HepG2 (cell line): ENCODE results near the gene LSM11. TPM values are rescaled to one million over a fixed set of nuclear protein-coding genes. Genes with fewer than 3 reads are reported as not detected.

ENCODE experiments used
- ATAC-seq: fragments of 200-7000 bp; cut with Tn5 transposase; 3 replicates; pipeline ENCODE4 v1.9.1; 2020; ENCODE audit warnings: mild to moderate bottlenecking, moderate library complexity
- BruUV-seq: library from RNA; stranded (reverse); fragments of 400-500 nt; replicated peaks from 2 replicates; lab custom pipeline; 2021; lab: Mats Ljungman, UMichigan
- CTCF ChIA-PET: fragments of 300-600 bp; formaldehyde crosslinking; extraction: SDS; loops from one replicate; lab custom pipeline; 2021; ENCODE audit warnings: low total read pairs, inconsistent platforms, low intra/inter-chr PET ratio; lab: Yijun Ruan, JAX
- POLR2A ChIA-PET: fragments of 350-600 bp; sonication (Branson Sonifier 250); formaldehyde crosslinking; loops from one replicate; lab custom pipeline; 2020; ENCODE audit warnings: antibody characterized with exemption, inconsistent platforms; lab: Yijun Ruan, JAX
- DNase-seq: peaks from one replicate; pipeline ENCODE4 v3.0.0-alpha.2; 2015; ENCODE audit warnings: low spot score
- FAIRE-seq: peaks from 3 replicates; lab custom pipeline; 2011; peaks lifted over from hg19 to GRCh38; lab: Jason Lieb, UNC
- H2AFZ ChIP-seq: one replicate; pipeline ENCODE4 v1.6.1; 2011; ENCODE audit warnings: low read length, inconsistent platforms
- H3K27ac ChIP-seq: fragments of 300-600 bp; 3 replicates; pipeline ENCODE4 v1.8.0; 2011; ENCODE audit warnings: mixed run types, mild to moderate bottlenecking, mixed read lengths, low read length, inconsistent platforms; ENCODE audit not compliant: insufficient read depth; ENCODE audit errors: extremely low read length
- H3K27me3 ChIP-seq, 2 experiments: fragments of 200-600 bp in 1 of 2; 2 replicates in 1 of 2; 3 replicates in 1 of 2; pipeline versions ENCODE4 v1.6.0 to v1.8.0; 2011; ENCODE audit warnings: low read length in 2 of 2, mild to moderate bottlenecking in 2 of 2, moderate library complexity in 2 of 2, inconsistent platforms in 1 of 2; ENCODE audit not compliant: insufficient read depth in 2 of 2, control insufficient read depth in 1 of 2
- H3K36me3 ChIP-seq, 2 experiments: fragments of 200-600 bp in 1 of 2; replicated peaks in 1 of 2; 2 replicates in 1 of 2; 3 replicates in 1 of 2; pipeline versions ENCODE4 v1.5.1 to v1.8.0; 2011; ENCODE audit warnings: low read length in 2 of 2, inconsistent platforms in 1 of 2; ENCODE audit not compliant: insufficient read depth in 2 of 2, control insufficient read depth in 1 of 2
- H3K4me1 ChIP-seq: 2 replicates; pipeline ENCODE4 v1.5.1; 2012; ENCODE audit warnings: low read length, inconsistent platforms; ENCODE audit not compliant: insufficient read depth
- H3K4me2 ChIP-seq: 2 replicates; pipeline ENCODE4 v1.6.0; 2011; ENCODE audit warnings: low read depth, low read length, inconsistent platforms
- H3K4me3 ChIP-seq, 3 experiments: fragments of 200-600 bp in 1 of 3; sonication (generic), shearing (Covaris generic) in 1 of 3; replicated peaks in 1 of 3; 2 replicates each; pipeline ENCODE4 v1.5.1; 2011 to 2016; ENCODE audit warnings: low read length in 3 of 3, inconsistent platforms in 2 of 3, low read depth in 2 of 3, mild to moderate bottlenecking in 2 of 3, control low read depth in 1 of 3, mixed read lengths in 1 of 3; ENCODE audit not compliant: insufficient read depth in 1 of 3
- H3K79me2 ChIP-seq: one replicate; pipeline ENCODE4 v1.6.1; 2011; ENCODE audit warnings: low read length, inconsistent platforms; ENCODE audit not compliant: insufficient read depth
- H3K9ac ChIP-seq: 2 replicates; pipeline ENCODE4 v1.6.0; 2011; ENCODE audit warnings: mild to moderate bottlenecking, low read depth, low read length, inconsistent platforms; ENCODE audit not compliant: insufficient read depth
- H3K9me3 ChIP-seq: 2 replicates; pipeline ENCODE4 v1.5.1; 2012; ENCODE audit warnings: mild to moderate bottlenecking, low read length
- H4K20me1 ChIP-seq: 2 replicates; pipeline ENCODE4 v1.6.0; 2011; ENCODE audit warnings: inconsistent platforms, mild to moderate bottlenecking, low read length, moderate library complexity; ENCODE audit not compliant: insufficient read depth
- ATRX ChIP-seq: sonication (generic); formaldehyde crosslinking; IDR thresholded peaks from 2 replicates; pipeline ENCODE4 v1.4.0; 2020; ENCODE audit warnings: missing genetic modification reagents, borderline replicate concordance
- DMTF1 ChIP-seq: sonication (generic); formaldehyde crosslinking; IDR thresholded peaks from 2 replicates; pipeline ENCODE4 v1.4.0; 2020; ENCODE audit warnings: mild to moderate bottlenecking, missing genetic modification reagents
- DR1 ChIP-seq: sonication (generic); formaldehyde crosslinking; IDR thresholded peaks from 2 replicates; pipeline ENCODE4 v1.8.0; 2021; ENCODE audit warnings: mild to moderate bottlenecking, missing genetic modification reagents, inconsistent platforms
- KLF12 ChIP-seq: sonication (generic); formaldehyde crosslinking; IDR thresholded peaks from 2 replicates; pipeline ENCODE4 v1.4.0; 2020; ENCODE audit warnings: missing genetic modification reagents, borderline replicate concordance
- LCORL ChIP-seq, 2 experiments: fragments of 450-650 bp in 1 of 2; sonication (generic) in 1 of 2; formaldehyde crosslinking in 1 of 2; IDR thresholded peaks; 2 replicates each; pipeline versions ENCODE4 v1.5.0 to v1.6.1; 2017 to 2020; ENCODE audit warnings: antibody characterized with exemption in 1 of 2, missing genetic modification reagents in 1 of 2
- NCOA1 ChIP-seq: sonication (generic); formaldehyde crosslinking; IDR thresholded peaks from 2 replicates; pipeline ENCODE4 v1.9.0; 2021; ENCODE audit warnings: missing genetic modification reagents
- THAP8 ChIP-seq: sonication (generic); formaldehyde crosslinking; IDR thresholded peaks from 2 replicates; pipeline ENCODE4 v1.5.1; 2020; ENCODE audit warnings: missing genetic modification reagents, mild to moderate bottlenecking, borderline replicate concordance
- U2AF2 ChIP-seq: fragments of 200-400 bp; formaldehyde crosslinking; IDR thresholded peaks from 2 replicates; pipeline ENCODE4 v1.6.1; 2017; ENCODE audit warnings: low read depth, mild to moderate bottlenecking, low read length
- ZMYM4 ChIP-seq: sonication (generic); formaldehyde crosslinking; IDR thresholded peaks from 2 replicates; pipeline ENCODE4 v1.8.1; 2023; ENCODE audit warnings: mild to moderate bottlenecking, missing genetic modification reagents
- ZNF205 ChIP-seq: IDR thresholded peaks from 2 replicates; pipeline ENCODE4 v1.6.1; 2018; ENCODE audit warnings: missing biosample characterization, missing genetic modification reagents
- ZNF34 ChIP-seq: sonication (generic); formaldehyde crosslinking; IDR thresholded peaks from 2 replicates; pipeline ENCODE4 v1.4.0; 2020; ENCODE audit warnings: mild to moderate bottlenecking, missing genetic modification reagents, borderline replicate concordance
- ZNF557 ChIP-seq: sonication (generic); formaldehyde crosslinking; IDR thresholded peaks from 2 replicates; pipeline ENCODE4 v1.4.0; 2020; ENCODE audit warnings: missing genetic modification reagents
- ZNF737 ChIP-seq: sonication (generic); formaldehyde crosslinking; IDR thresholded peaks from 2 replicates; pipeline ENCODE4 v1.5.0; 2020; ENCODE audit warnings: missing genetic modification reagents, mild to moderate bottlenecking, borderline replicate concordance
- ZNF776 ChIP-seq: sonication (generic); formaldehyde crosslinking; IDR thresholded peaks from 2 replicates; pipeline ENCODE4 v1.4.0; 2020; ENCODE audit warnings: mild to moderate bottlenecking, missing genetic modification reagents
- ZNF83 ChIP-seq: sonication (generic); formaldehyde crosslinking; IDR thresholded peaks from 2 replicates; pipeline ENCODE4 v1.4.0; 2020; ENCODE audit warnings: missing genetic modification reagents, mild to moderate bottlenecking, borderline replicate concordance
- ZSCAN25 ChIP-seq: sonication (generic); formaldehyde crosslinking; IDR thresholded peaks from 2 replicates; pipeline ENCODE4 v1.8.0; 2022; ENCODE audit warnings: mild to moderate bottlenecking, missing genetic modification reagents
- WGBS: methylation state at CpG from one replicate; pipeline ENCODE4 v1.1.6; 2017; ENCODE audit warnings: low lambda C conversion rate; 5-methylcytosine and 5-hydroxymethylcytosine counted together
- in situ Hi-C: cut with HindIII; loops from 2 replicates; pipeline ENCODE4 v1.10.0; 2017; ENCODE audit warnings: low pct_unique_long_range_greater_than_20kb; ENCODE audit not compliant: extremely low pct_ligation_motif_present
- intact Hi-C: fragments of 100-400 bp; cut with micrococcal nuclease; formaldehyde crosslinking; loops from one replicate; pipeline ENCODE4 v1.10.0; 2022; ENCODE audit not compliant: unreplicated experiment
- polyA plus RNA-seq, 8 experiments: library from polyadenylated mRNA; depleted of rRNA in 3 of 8; stranded (reverse) in 7 of 8; unstranded in 1 of 8; fragments of >200 nt; fragmentation: Illumina TruSeq in 4 of 8; extraction: Trizol in 4 of 8; gene quantifications; 2 replicates each; pipeline versions ENCODE4 v1.2.1 to v1.2.3, GENCODE V29; 2011 to 2016; ENCODE audit warnings: low read depth in 4 of 8, missing spikeins in 1 of 8, mixed read lengths in 1 of 8; ENCODE audit not compliant: insufficient read depth in 1 of 8
- total RNA-seq, 5 experiments: library from RNA; depleted of rRNA; stranded (reverse); fragments of >200 nt; fragmentation: Illumina TruSeq; extraction: Trizol; gene quantifications; 2 replicates each; pipeline ENCODE4 v1.2.3, GENCODE V29; 2016; ENCODE audit warnings: low read depth in 1 of 5
- TF ChIP-seq, protein P1 (sequence below): sonication (generic); formaldehyde crosslinking; IDR thresholded peaks from 2 replicates; pipeline ENCODE4 v1.5.0; 2020; ENCODE audit warnings: mild to moderate bottlenecking, missing genetic modification reagents, borderline replicate concordance
- TF ChIP-seq, protein P2 (sequence below): sonication (generic); formaldehyde crosslinking; IDR thresholded peaks from 2 replicates; pipeline ENCODE4 v1.5.0; 2020; ENCODE audit warnings: missing genetic modification reagents

LSM11 gene
- total and polyA plus RNA-seq, 2 of the 13 experiments (the other 11 are each of a cell fraction or from before 2014, with no cell fraction given): 4.5 to 7.2 TPM

DNA sequence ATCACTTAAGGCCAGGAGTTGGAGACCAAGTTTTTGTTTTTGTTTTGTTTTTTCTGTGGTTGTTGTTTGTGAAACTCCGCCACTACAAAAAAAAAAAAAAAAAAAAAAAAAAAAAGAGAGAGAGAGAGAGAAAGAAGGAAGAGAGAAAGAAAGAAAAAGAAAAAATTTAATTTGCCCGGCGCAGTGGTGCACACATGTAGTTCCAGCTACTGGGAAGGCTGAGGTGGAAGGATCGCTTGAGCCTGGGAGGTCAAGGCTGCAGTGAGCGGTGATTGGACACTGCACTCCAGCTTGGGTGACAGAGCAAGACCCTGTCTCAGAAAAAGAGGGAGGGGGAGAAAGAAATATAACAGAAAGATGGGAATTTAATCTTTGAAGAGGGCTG is 11.4 kb upstream of the LSM11 start:
- TF ChIP-seq LCORL (IDR thresholded peaks at IDR 0.05) (no peak), LCORL (CRISPR knock-in tag; IDR thresholded peaks at IDR 0.05) (no peak), KLF12 (CRISPR knock-in tag) (no peak), ZMYM4 (CRISPR knock-in tag) (no peak), NCOA1 (CRISPR knock-in tag) (no peak), ATRX (CRISPR knock-in tag) (no peak), DR1 (CRISPR knock-in tag) (no peak), U2AF2 (no peak), DMTF1 (CRISPR knock-in tag) (no peak), ZNF205 (no peak), ZNF737 (CRISPR knock-in tag) (no peak), ZNF776 (CRISPR knock-in tag) (no peak), ZNF557 (CRISPR knock-in tag) (no peak), ZNF34 (CRISPR knock-in tag) (no peak), ZSCAN25 (CRISPR knock-in tag) (no peak), THAP8 (CRISPR knock-in tag) (no peak), ZNF83 (CRISPR knock-in tag) (no peak)
- TF ChIP-seq, protein P1, sequence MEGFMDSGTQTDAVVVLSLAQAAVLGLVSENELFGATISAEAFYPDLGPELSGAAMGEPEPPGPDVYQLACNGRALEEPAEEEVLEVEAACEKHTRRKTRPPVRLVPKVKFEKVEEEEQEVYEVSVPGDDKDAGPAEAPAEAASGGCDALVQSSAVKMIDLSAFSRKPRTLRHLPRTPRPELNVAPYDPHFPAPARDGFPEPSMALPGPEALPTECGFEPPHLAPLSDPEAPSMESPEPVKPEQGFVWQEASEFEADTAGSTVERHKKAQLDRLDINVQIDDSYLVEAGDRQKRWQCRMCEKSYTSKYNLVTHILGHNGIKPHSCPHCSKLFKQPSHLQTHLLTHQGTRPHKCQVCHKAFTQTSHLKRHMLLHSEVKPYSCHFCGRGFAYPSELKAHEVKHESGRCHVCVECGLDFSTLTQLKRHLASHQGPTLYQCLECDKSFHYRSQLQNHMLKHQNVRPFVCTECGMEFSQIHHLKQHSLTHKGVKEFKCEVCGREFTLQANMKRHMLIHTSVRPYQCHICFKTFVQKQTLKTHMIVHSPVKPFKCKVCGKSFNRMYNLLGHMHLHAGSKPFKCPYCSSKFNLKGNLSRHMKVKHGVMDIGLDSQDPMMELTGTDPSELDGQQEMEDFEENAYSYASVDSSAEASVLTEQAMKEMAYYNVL (CRISPR knock-in tag): no peak
- TF ChIP-seq, protein P2, sequence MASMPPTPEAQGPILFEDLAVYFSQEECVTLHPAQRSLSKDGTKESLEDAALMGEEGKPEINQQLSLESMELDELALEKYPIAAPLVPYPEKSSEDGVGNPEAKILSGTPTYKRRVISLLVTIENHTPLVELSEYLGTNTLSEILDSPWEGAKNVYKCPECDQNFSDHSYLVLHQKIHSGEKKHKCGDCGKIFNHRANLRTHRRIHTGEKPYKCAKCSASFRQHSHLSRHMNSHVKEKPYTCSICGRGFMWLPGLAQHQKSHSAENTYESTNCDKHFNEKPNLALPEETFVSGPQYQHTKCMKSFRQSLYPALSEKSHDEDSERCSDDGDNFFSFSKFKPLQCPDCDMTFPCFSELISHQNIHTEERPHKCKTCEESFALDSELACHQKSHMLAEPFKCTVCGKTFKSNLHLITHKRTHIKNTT (CRISPR knock-in tag): no peak
- in situ Hi-C loops: loop anchor here (25.0 kb wide), 1 partner anchor 395 kb away; a partner anchor contains a TSS
- H3K4me1 ChIP-seq: peaks cover 7% of the 10 kb centered on the region; the same call in 1 of the 2 replicates
- no peaks in the 10 kb centered on the region for H4K20me1 ChIP-seq
- peak overlapping the region; percentile 85 for H3K4me2 ChIP-seq
- ATAC-seq: no peak
- H3K36me3 ChIP-seq: peaks cover 0 to 17% of the 10 kb centered on the region in 2 experiments; a peak in 4 of 5 replicates
- no peaks in the 10 kb centered on the region; a peak in 1 of 5 replicates for H3K27me3 ChIP-seq
- peak overlapping the region; percentile 79; the same call in 1 of the 2 replicates for H3K9ac ChIP-seq
- no TSS peak for BruUV-seq
- ChIA-PET POLR2A (interaction anchor here (1.0 to 1.5 kb wide), 3 partner anchors 9 to 16 kb away, joined by 3 to 13 read pairs (median 10); partner anchors contain the start of gene LSM11), CTCF (no interaction called here)
- no peak overlapping the region for H2AFZ ChIP-seq
- 97% methylated on average over 5 of the region's 5 CpGs for WGBS
- no peak for DNase-seq
- no peaks in the 10 kb centered on the region for H3K9me3 ChIP-seq
- H3K27ac ChIP-seq: no peak overlapping the region
- H3K4me3 ChIP-seq: peak overlapping the region; percentile 64 to 83 (median 67); a peak in 5 of 6 replicates
- no peak for FAIRE-seq
- intact Hi-C loops: no loop called here
- no peaks in the 10 kb centered on the region for H3K79me2 ChIP-seq
